Neural cell (in vitro differentiated cells): ENCODE data around the gene BPIFB1. TPM values are rescaled to one million over a fixed set of nuclear protein-coding genes. Genes with fewer than 3 reads are reported as not detected.

Experiments used
- H2AFZ ChIP-seq: fragments of 200-600, 300-800 bp; sonication (generic), shearing (Covaris generic); 2 replicates; pipeline ENCODE4 v1.6.0; 2014; ENCODE audit warnings: low read depth, mild to moderate bottlenecking, antibody characterized with exemption, low read length, moderate library complexity
- H3F3A ChIP-seq: fragments of 200-600 bp; shearing (Covaris generic); 2 replicates; pipeline ENCODE4 v1.6.1; 2016; ENCODE audit warnings: mild to moderate bottlenecking, moderate library complexity, mixed read lengths, antibody characterized with exemption, low read length; ENCODE audit not compliant: insufficient read depth, poor library complexity, severe bottlenecking
- H3K27ac ChIP-seq: fragments of 200-600, 300-800 bp; sonication (generic), shearing (Covaris generic); 2 replicates; pipeline ENCODE4 v1.5.1; 2014; ENCODE audit warnings: mild to moderate bottlenecking, low read length, moderate library complexity
- H3K27me3 ChIP-seq: fragments of 300-800, 200-600 bp; sonication (generic), shearing (Covaris generic); 2 replicates; pipeline ENCODE4 v1.6.0; 2014; ENCODE audit warnings: mild to moderate bottlenecking, low read depth, low read length, moderate library complexity; ENCODE audit not compliant: insufficient read depth
- H3K36me3 ChIP-seq: fragments of 300-800, 200-600 bp; sonication (generic), shearing (Covaris generic); 2 replicates; pipeline ENCODE4 v1.5.1; 2014; ENCODE audit warnings: mild to moderate bottlenecking, antibody characterized with exemption, low read length, moderate library complexity; ENCODE audit not compliant: insufficient read depth
- H3K4me2 ChIP-seq: fragments of 300-800, 200-600 bp; sonication (generic), shearing (Covaris generic); 2 replicates; pipeline ENCODE4 v1.6.0; 2014; ENCODE audit warnings: mild to moderate bottlenecking, low read length
- H3K4me3 ChIP-seq: fragments of 300-800, 200-600 bp; sonication (generic), shearing (Covaris generic); 2 replicates; pipeline ENCODE4 v1.5.1; 2014; ENCODE audit warnings: mild to moderate bottlenecking, low read length, moderate library complexity
- H3K79me2 ChIP-seq: fragments of 200-600 bp; shearing (Covaris generic); replicated peaks from 2 replicates; pipeline ENCODE4 v1.6.0; 2014; ENCODE audit warnings: mild to moderate bottlenecking, low read length, moderate library complexity; ENCODE audit not compliant: insufficient read depth
- H3K9ac ChIP-seq: fragments of 300-800, 200-600 bp; sonication (generic), shearing (Covaris generic); 2 replicates; pipeline ENCODE4 v1.6.1; 2016; ENCODE audit warnings: mild to moderate bottlenecking, low read length, mixed read lengths
- H3K9me2 ChIP-seq: fragments of 200-600 bp; shearing (Covaris generic); 2 replicates; pipeline ENCODE4 v1.6.1; 2016; ENCODE audit warnings: mild to moderate bottlenecking, low read length, mixed read lengths; ENCODE audit not compliant: insufficient read depth
- H3K9me3 ChIP-seq: fragments of 200-600, 300-800 bp; sonication (generic), shearing (Covaris generic); 2 replicates; pipeline ENCODE4 v1.6.1; 2016; ENCODE audit warnings: mild to moderate bottlenecking, mixed run types, low read length, moderate library complexity, mixed read lengths
- H4K20me1 ChIP-seq: fragments of 200-600 bp; shearing (Covaris generic); 2 replicates; pipeline ENCODE4 v1.6.1; 2016; ENCODE audit warnings: mild to moderate bottlenecking, mixed run types; ENCODE audit not compliant: insufficient read depth
- CTCF ChIP-seq: fragments of 450-650 bp; IDR thresholded peaks from 2 replicates; pipeline ENCODE4 v1.5.1; 2014; ENCODE audit warnings: antibody characterized with exemption, mild to moderate bottlenecking, moderate library complexity; ENCODE audit not compliant: poor library complexity, severe bottlenecking
- EP300 ChIP-seq: fragments of 450-650 bp; conservative IDR thresholded peaks from 2 replicates; pipeline ENCODE4 v1.6.1; 2014; ENCODE audit warnings: antibody characterized with exemption, mild to moderate bottlenecking, moderate library complexity; ENCODE audit not compliant: poor library complexity, severe bottlenecking
- EZH2 ChIP-seq: fragments of 200-600, 300-800 bp; shearing (Covaris generic), sonication (generic); IDR thresholded peaks from 2 replicates; pipeline ENCODE4 v1.6.1; 2014; ENCODE audit warnings: antibody characterized with exemption, low read length, borderline replicate concordance, mild to moderate bottlenecking; ENCODE audit not compliant: insufficient read depth, poor library complexity, severe bottlenecking
- MXI1 ChIP-seq: fragments of 450-650 bp; conservative IDR thresholded peaks from 2 replicates; pipeline ENCODE4 v1.6.1; 2014; ENCODE audit warnings: antibody characterized with exemption, mild to moderate bottlenecking; ENCODE audit not compliant: poor library complexity, severe bottlenecking
- POLR2AphosphoS5 ChIP-seq: IDR thresholded peaks from 2 replicates; pipeline ENCODE4 v1.6.1; 2012
- RAD21 ChIP-seq: fragments of 450-650 bp; conservative IDR thresholded peaks from 2 replicates; pipeline ENCODE4 v1.6.1; 2014; ENCODE audit warnings: antibody characterized with exemption, mild to moderate bottlenecking, moderate library complexity
- REST ChIP-seq: IDR thresholded peaks from 2 replicates; pipeline ENCODE4 v1.6.1; 2012; ENCODE audit warnings: borderline replicate concordance
- SMC3 ChIP-seq: fragments of 450-650 bp; conservative IDR thresholded peaks from 2 replicates; pipeline ENCODE4 v1.6.1; 2014; ENCODE audit warnings: antibody characterized with exemption, mild to moderate bottlenecking, moderate library complexity; ENCODE audit not compliant: poor library complexity
- TAF1 ChIP-seq: IDR thresholded peaks from 2 replicates; pipeline ENCODE4 v1.6.1; 2012; ENCODE audit warnings: low read depth
- polyA plus RNA-seq: library from polyadenylated mRNA; depleted of rRNA; stranded (reverse); fragments of >200 nt; gene quantifications from 2 replicates; pipeline ENCODE4 v1.2.3, GENCODE V29; 2014

The BPIFB1 gene
- polyA plus RNA-seq, 1 donor from 2014 or later = not detected

GRCh38 chr20:33322456-33322855 lies 39.4 kb downstream of the BPIFB1 start:
- Histone ChIP-seq H3K79me2 (no peaks in the 10 kb centered on the region), H3K36me3 (no peaks in the 10 kb centered on the region), H3K27ac (no peak overlapping the region), H3F3A (no peaks in the 10 kb centered on the region), H4K20me1 (no peaks in the 10 kb centered on the region), H2AFZ (no peak overlapping the region), H3K27me3 (no peaks in the 10 kb centered on the region), H3K4me2 (no peak overlapping the region), H3K4me3 (no peak overlapping the region), H3K9me3 (no peaks in the 10 kb centered on the region), H3K9ac (no peak overlapping the region), H3K9me2 (no peaks in the 10 kb centered on the region)
- TF ChIP-seq MXI1 = no peak
- no peak for TF ChIP-seq SMC3
- TF ChIP-seq POLR2AphosphoS5 = no peak
- no peak for TF ChIP-seq RAD21

- Histone ChIP-seq H3K4me2 (no peak overlapping the region), H3K9me2 (no peaks in the 10 kb centered on the region), H3K9me3 (no peaks in the 10 kb centered on the region), H4K20me1 (no peaks in the 10 kb centered on the region), H3K27ac (no peak overlapping the region), H3K27me3 (no peaks in the 10 kb centered on the region), H3K4me3 (no peak overlapping the region), H3K36me3 (no peaks in the 10 kb centered on the region), H3F3A (no peaks in the 10 kb centered on the region), H2AFZ (no peak overlapping the region), H3K79me2 (no peaks in the 10 kb centered on the region), H3K9ac (no peak overlapping the region)
- TF ChIP-seq SMC3 (no peak), TAF1 (no peak), EZH2 (no peak), REST (no peak), CTCF (no peak), MXI1 (no peak), POLR2AphosphoS5 (no peak), RAD21 (no peak), EP300 (no peak)
These were observed 40.2 kb downstream of the BPIFB1 start for GRCh38 chr20:33323236-33323635.

- no peak overlapping the region for H2AFZ ChIP-seq
- H3K9me2 ChIP-seq = no peaks in the 10 kb centered on the region
- H3K9me3 ChIP-seq = no peaks in the 10 kb centered on the region
- no peak overlapping the region for H3K4me2 ChIP-seq
- H3K4me3 ChIP-seq = no peak overlapping the region
- no peaks in the 10 kb centered on the region for H4K20me1 ChIP-seq
- H3K36me3 ChIP-seq = no peaks in the 10 kb centered on the region
- no peaks in the 10 kb centered on the region for H3K79me2 ChIP-seq
- H3F3A ChIP-seq = no peaks in the 10 kb centered on the region
- no peak overlapping the region for H3K27ac ChIP-seq
- H3K27me3 ChIP-seq = no peaks in the 10 kb centered on the region
- H3K9ac ChIP-seq = no peak overlapping the region
- TF ChIP-seq EP300 (no peak), MXI1 (no peak), RAD21 (no peak)
These were observed 42.3 kb downstream of the BPIFB1 start for GRCh38 chr20:33325350-33325749.
